ENCODE results near the gene PPARGC1A. TPM values are rescaled to one million over a fixed set of nuclear protein-coding genes. Genes with fewer than 3 reads are reported as not detected.

The PPARGC1A gene
- total and polyA plus RNA-seq, 2 donors (not counting 1 experiment from before 2014, with no cell fraction given), result not detected

DNA sequence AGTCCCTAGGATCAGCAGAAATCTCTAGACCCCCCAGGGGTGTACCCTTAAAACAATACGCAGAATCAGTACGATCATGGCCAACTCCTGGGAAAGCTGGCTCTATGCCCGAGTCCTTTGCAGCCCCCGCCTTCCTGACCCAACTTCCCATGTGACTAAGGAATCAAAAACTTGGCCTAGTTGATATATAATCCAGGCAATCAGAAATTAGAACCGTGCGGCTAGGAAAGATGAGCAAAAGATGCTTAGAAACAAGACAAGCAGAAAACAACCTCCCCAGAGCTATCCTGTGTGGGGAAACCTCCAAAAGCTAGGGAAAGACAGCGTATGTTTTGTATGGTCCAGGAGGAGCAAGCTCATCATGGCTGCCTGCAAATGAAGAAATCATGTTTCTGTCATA is 110.0 kb downstream of the PPARGC1A start:
- no peaks in the 10 kb centered on the region for H3K4me1 Mint-ChIP-seq
- intact Hi-C loops (cut with micrococcal nuclease), result no loop called here
- no peak for ATAC-seq (ENCODE audit: low read depth)
- H4K20me1 ChIP-seq (ENCODE audit: control insufficient read depth, insufficient read depth, low read length, poor library complexity, severe bottlenecking), result no peaks in the 10 kb centered on the region
- ChIA-PET CTCF (no interaction called here), POLR2A (no interaction called here)
- no peak overlapping the region for H2AFZ ChIP-seq (ENCODE audit: insufficient read depth, low read depth, low read length, poor library complexity, severe bottlenecking)
- H3K27me3 Mint-ChIP-seq, result no peaks in the 10 kb centered on the region
- no peak for DNase-seq
- H3K9me3 ChIP-seq (ENCODE audit: control extremely low read depth in 1 of 3, control insufficient read depth in 2 of 3, insufficient read depth in 1 of 3, low read length in 2 of 3), result peaks cover 0 to 2% (median 0%) of the 10 kb centered on the region in 3 donors
- H3K36me3 ChIP-seq (replicated peaks in 1 of 2; ENCODE audit: control extremely low read depth in 1 of 2, control insufficient read depth in 1 of 2, extremely low read depth in 1 of 2, insufficient read depth in 2 of 2, low read length in 1 of 2), result no peaks in the 10 kb centered on the region
- H3K27ac Mint-ChIP-seq, result no peak overlapping the region
- H3K4me2 ChIP-seq (replicated peaks; ENCODE audit: low read depth, low read length, poor library complexity, severe bottlenecking), result no peak overlapping the region
- no peak overlapping the region for H3K27ac ChIP-seq (ENCODE audit: low read length in 2 of 2)
- H3K4me3 ChIP-seq (ENCODE audit: control extremely low read depth in 1 of 5, extremely low read depth in 1 of 5, insufficient read depth in 1 of 5, low read depth in 2 of 5, low read length in 4 of 5), result no peak overlapping the region
- no peaks in the 10 kb centered on the region for H3K79me2 ChIP-seq (ENCODE audit: control insufficient read depth, insufficient read depth, low read length)
- H3K4me3 Mint-ChIP-seq, result no peak overlapping the region
- TF ChIP-seq EZH2 (IDR thresholded peaks at IDR 0.05; ENCODE audit: borderline replicate concordance, insufficient read depth, low read depth, low read length, poor library complexity, severe bottlenecking), result no peak
- TF ChIP-seq, protein P1, sequence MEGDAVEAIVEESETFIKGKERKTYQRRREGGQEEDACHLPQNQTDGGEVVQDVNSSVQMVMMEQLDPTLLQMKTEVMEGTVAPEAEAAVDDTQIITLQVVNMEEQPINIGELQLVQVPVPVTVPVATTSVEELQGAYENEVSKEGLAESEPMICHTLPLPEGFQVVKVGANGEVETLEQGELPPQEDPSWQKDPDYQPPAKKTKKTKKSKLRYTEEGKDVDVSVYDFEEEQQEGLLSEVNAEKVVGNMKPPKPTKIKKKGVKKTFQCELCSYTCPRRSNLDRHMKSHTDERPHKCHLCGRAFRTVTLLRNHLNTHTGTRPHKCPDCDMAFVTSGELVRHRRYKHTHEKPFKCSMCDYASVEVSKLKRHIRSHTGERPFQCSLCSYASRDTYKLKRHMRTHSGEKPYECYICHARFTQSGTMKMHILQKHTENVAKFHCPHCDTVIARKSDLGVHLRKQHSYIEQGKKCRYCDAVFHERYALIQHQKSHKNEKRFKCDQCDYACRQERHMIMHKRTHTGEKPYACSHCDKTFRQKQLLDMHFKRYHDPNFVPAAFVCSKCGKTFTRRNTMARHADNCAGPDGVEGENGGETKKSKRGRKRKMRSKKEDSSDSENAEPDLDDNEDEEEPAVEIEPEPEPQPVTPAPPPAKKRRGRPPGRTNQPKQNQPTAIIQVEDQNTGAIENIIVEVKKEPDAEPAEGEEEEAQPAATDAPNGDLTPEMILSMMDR (IDR thresholded peaks at IDR 0.05), result no peak
- peaks cover 5% of the 10 kb centered on the region for H3K9me3 Mint-ChIP-seq (ENCODE audit: insufficient read depth)
- WGBS (ENCODE audit: insufficient coverage), result 98% methylated on average over 4 of the region's 7 CpGs
- H3K9ac ChIP-seq (ENCODE audit: low read length), result no peak overlapping the region
- no peaks in the 10 kb centered on the region for H3K27me3 ChIP-seq (replicated peaks in 1 of 4; ENCODE audit: control extremely low read depth in 1 of 4, control insufficient read depth in 3 of 4, insufficient read depth in 4 of 4, low read length in 3 of 4)
- no peaks in the 10 kb centered on the region for H3K4me1 ChIP-seq (ENCODE audit: control insufficient read depth in 2 of 2, insufficient read depth in 2 of 2, low read length in 2 of 2)

DNA sequence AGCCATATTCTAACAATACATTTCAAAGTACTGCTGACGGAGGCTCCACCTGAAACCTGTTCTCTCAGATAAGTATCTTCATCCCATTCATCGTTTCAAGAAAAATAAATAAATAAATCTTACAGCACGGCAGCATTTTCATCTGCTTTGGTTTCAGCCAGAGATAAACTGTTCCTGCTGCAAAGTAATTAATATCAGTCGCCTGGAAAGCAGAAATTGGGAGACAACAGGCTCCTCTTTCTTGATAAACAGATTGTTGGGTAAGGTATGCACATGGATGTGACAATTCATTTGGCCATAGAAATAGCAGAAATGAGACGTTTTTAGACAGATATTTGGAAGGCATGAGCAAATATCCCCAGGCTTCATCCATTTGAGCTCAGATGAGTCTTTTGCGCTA is 110.4 kb downstream of the PPARGC1A start:
- Histone ChIP-seq H3K9ac (ENCODE audit: low read length) (no peak overlapping the region), H3K4me3 (ENCODE audit: control extremely low read depth in 1 of 5, extremely low read depth in 1 of 5, insufficient read depth in 1 of 5, low read depth in 2 of 5, low read length in 4 of 5) (no peak overlapping the region), H3K4me2 (replicated peaks; ENCODE audit: low read depth, low read length, poor library complexity, severe bottlenecking) (no peak overlapping the region), H2AFZ (ENCODE audit: insufficient read depth, low read depth, low read length, poor library complexity, severe bottlenecking) (no peak overlapping the region), H4K20me1 (ENCODE audit: control insufficient read depth, insufficient read depth, low read length, poor library complexity, severe bottlenecking) (no peaks in the 10 kb centered on the region), H3K27me3 (replicated peaks in 1 of 4; ENCODE audit: control extremely low read depth in 1 of 4, control insufficient read depth in 3 of 4, insufficient read depth in 4 of 4, low read length in 3 of 4) (no peaks in the 10 kb centered on the region), H3K9me3 (ENCODE audit: control extremely low read depth in 1 of 3, control insufficient read depth in 2 of 3, insufficient read depth in 1 of 3, low read length in 2 of 3) (peaks cover 0 to 2% (median 0%) of the 10 kb centered on the region in 3 donors), H3K27ac (ENCODE audit: low read length in 2 of 2) (no peak overlapping the region), H3K36me3 (replicated peaks in 1 of 2; ENCODE audit: control extremely low read depth in 1 of 2, control insufficient read depth in 1 of 2, extremely low read depth in 1 of 2, insufficient read depth in 2 of 2, low read length in 1 of 2) (no peaks in the 10 kb centered on the region), H3K4me1 (ENCODE audit: control insufficient read depth in 2 of 2, insufficient read depth in 2 of 2, low read length in 2 of 2) (no peaks in the 10 kb centered on the region), H3K79me2 (ENCODE audit: control insufficient read depth, insufficient read depth, low read length) (no peaks in the 10 kb centered on the region)
- peaks cover 5% of the 10 kb centered on the region for H3K9me3 Mint-ChIP-seq (ENCODE audit: insufficient read depth)
- H3K4me1 Mint-ChIP-seq, result no peaks in the 10 kb centered on the region
- CTCF ChIA-PET, result no interaction called here
- no peak for DNase-seq
- no peak for ATAC-seq (ENCODE audit: low read depth)
- intact Hi-C loops (cut with micrococcal nuclease), result no loop called here
- no peak overlapping the region for H3K27ac Mint-ChIP-seq
- 87% methylated on average over 5 of the region's 6 CpGs for WGBS (ENCODE audit: insufficient coverage)
- H3K4me3 Mint-ChIP-seq, result no peak overlapping the region
- no peaks in the 10 kb centered on the region for H3K27me3 Mint-ChIP-seq
- POLR2A ChIA-PET, result no interaction called here
- no peak for TF ChIP-seq EZH2 (IDR thresholded peaks at IDR 0.05; ENCODE audit: borderline replicate concordance, insufficient read depth, low read depth, low read length, poor library complexity, severe bottlenecking)
- TF ChIP-seq, protein P1 (IDR thresholded peaks at IDR 0.05), result no peak

Measured in B cell (primary cell).